K562 (cell line): ENCODE data around the gene USHBP1. TPM values are rescaled to one million over a fixed set of nuclear protein-coding genes. Genes with fewer than 3 reads are reported as not detected.

ENCODE experiments used
- DEAF1 ChIP-seq: fragments of 450-650 bp; formaldehyde crosslinking; IDR thresholded peaks from 2 replicates; pipeline ENCODE4 v1.4.0; 2020; ENCODE audit warnings: mild to moderate bottlenecking, moderate library complexity
- DNMT1 ChIP-seq: fragments of 450-650 bp; IDR thresholded peaks from 2 replicates; pipeline ENCODE4 v1.6.1; 2016; ENCODE audit warnings: antibody characterized with exemption, mild to moderate bottlenecking
- FOSL1 ChIP-seq: fragments of 200-800 bp; sonication (Bioruptor generic); conservative IDR thresholded peaks from 2 replicates; pipeline ENCODE4 v1.6.1; 2016; ENCODE audit warnings: missing genetic modification characterization, missing compliant biosample characterization
- HLTF ChIP-seq: fragments of 450-650 bp; IDR thresholded peaks from 2 replicates; pipeline ENCODE4 v1.6.1; 2016
- IRF1 ChIP-seq: sonication (generic); formaldehyde crosslinking; IDR thresholded peaks from 2 replicates; pipeline ENCODE4 v1.8.0; 2022; ENCODE audit warnings: missing genetic modification reagents, mild to moderate bottlenecking, borderline replicate concordance
- MAFK ChIP-seq: IDR thresholded peaks from 2 replicates; pipeline ENCODE4 v1.6.1; 2011; ENCODE audit warnings: low read length, improper control_type of control experiment
- MAZ ChIP-seq, 2 experiments: fragments of 450-650 bp in 1 of 2; sonication (generic) in 1 of 2; formaldehyde crosslinking; IDR thresholded peaks in 1 of 2; conservative IDR thresholded peaks in 1 of 2; 2 replicates each; pipeline versions ENCODE4 v1.4.0 to v1.5.0; 2020; ENCODE audit warnings: mild to moderate bottlenecking in 1 of 2, missing genetic modification reagents in 1 of 2
- MEF2A ChIP-seq: IDR thresholded peaks from 2 replicates; pipeline ENCODE4 v1.6.1; 2011; ENCODE audit warnings: low read depth, mild to moderate bottlenecking, low read length, moderate library complexity; ENCODE audit not compliant: control insufficient read depth
- NCOA6 ChIP-seq: fragments of 450-650 bp; IDR thresholded peaks from 2 replicates; pipeline ENCODE4 v1.6.1; 2017; ENCODE audit warnings: mild to moderate bottlenecking
- RFX1 ChIP-seq: fragments of 450-650 bp; IDR thresholded peaks from 2 replicates; pipeline ENCODE4 v1.6.1; 2016; ENCODE audit warnings: mild to moderate bottlenecking, moderate library complexity
- TCFL5 ChIP-seq: fragments of 250-450 bp; sonication (Bioruptor Pico); conservative IDR thresholded peaks from 2 replicates; pipeline ENCODE4 v1.6.1; 2021; ENCODE audit warnings: mild to moderate bottlenecking, moderate library complexity, matching md5 sums
- TRIM24 ChIP-seq, 2 experiments: fragments of 450-650 bp; IDR thresholded peaks; 2 replicates each; pipeline ENCODE4 v1.6.1; 2016
- ZC3H11A ChIP-seq: IDR thresholded peaks from 2 replicates; pipeline ENCODE4 v1.6.1; 2012; ENCODE audit warnings: low read depth, low read length, improper control_type of control experiment
- ZNF407 ChIP-seq: fragments of 450-650 bp; IDR thresholded peaks from 2 replicates; pipeline ENCODE4 v1.6.1; 2016; ENCODE audit warnings: low read depth
- ZNF41 ChIP-seq: fragments of 250-450 bp; sonication (Bioruptor Pico); conservative IDR thresholded peaks from 2 replicates; pipeline ENCODE4 v1.4.0; 2020; ENCODE audit warnings: mild to moderate bottlenecking
- ZSCAN29 ChIP-seq: fragments of 450-650 bp; IDR thresholded peaks from 2 replicates; pipeline ENCODE4 v1.6.1; 2017
- ZSCAN32 ChIP-seq: fragments of 450-650 bp; formaldehyde crosslinking; IDR thresholded peaks from 2 replicates; pipeline ENCODE4 v1.4.0; 2020; ENCODE audit warnings: mild to moderate bottlenecking, moderate library complexity
- polyA plus RNA-seq, 8 experiments: library from polyadenylated mRNA; depleted of rRNA in 4 of 8; stranded (reverse) in 5 of 8; unstranded in 3 of 8; fragments of >200 nt; fragmentation: Nextera tagmentation in 2 of 8; fragmentation: Illumina TruSeq in 1 of 8; extraction: Ambion mirVana in 2 of 8; extraction: Trizol in 1 of 8; gene quantifications; 2 replicates each; pipeline versions ENCODE4 v1.2.1 to v1.2.3, GENCODE V29; 2011 to 2014; ENCODE audit warnings: inconsistent platforms in 1 of 8, missing spikeins in 1 of 8
- total RNA-seq, 7 experiments: library from RNA; depleted of rRNA in 6 of 7; stranded (reverse); fragments of >200 nt in 6 of 7; fragmentation: Illumina TruSeq in 2 of 7; extraction: Trizol in 2 of 7; gene quantifications; 2 replicates each; pipeline versions ENCODE4 v1.2.1 to v1.2.3, GENCODE V29; 2011 to 2021; ENCODE audit warnings: low replicate concordance in 1 of 7

USHBP1 gene
- total and polyA plus RNA-seq, 9 of the 15 experiments (the other 6 are each of a cell fraction or from before 2014, with no cell fraction given): 0.03 to 0.10 (median 0.05) TPM; not detected in 5

- TF ChIP-seq DEAF1 (CRISPR knock-in tag) (no peak), HLTF (no peak), IRF1 (CRISPR knock-in tag) (no peak), ZSCAN32 (CRISPR knock-in tag) (no peak), TRIM24 (IDR thresholded peaks at IDR 0.05) (no peak), MAZ (CRISPR knock-in tag; conservative IDR thresholded peaks at IDR 0.05 in 1 of 2, IDR thresholded peaks at IDR 0.05 in 1 of 2) (peak; percentile 85 to 88), DNMT1 (no peak), ZSCAN29 (peak; percentile 99), ZC3H11A (no peak), TCFL5 (CRISPR knock-in tag) (no peak), NCOA6 (no peak), MEF2A (no peak), MAFK (no peak), ZNF41 (no peak), RFX1 (no peak), ZNF407 (no peak), FOSL1 (tag) (no peak)
Observed at GRCh38 chr19:17303167-17303939, 38.8 kb upstream of the USHBP1 start, which contains the start of gene ABHD8 (continued).
